VCaP (cell line): ENCODE measurements around the gene KRT38.

Experiments
- H3K27ac ChIP-seq: fragments of 450-650 bp; 2 replicates; pipeline ENCODE4 v1.5.1; 2017
- CTCF ChIP-seq: fragments of 450-650 bp; conservative IDR thresholded peaks from 2 replicates; pipeline ENCODE4 v1.5.1; 2017; ENCODE audit warnings: mild to moderate bottlenecking, moderate library complexity

The KRT38 gene

GRCh38 chr17:41416479-41416878 is 24.3 kb downstream of the KRT38 start:
- H3K27ac ChIP-seq: no peak overlapping the region
- TF ChIP-seq CTCF: no peak

- TF ChIP-seq CTCF: no peak
- no peak overlapping the region for H3K27ac ChIP-seq
Measured at GRCh38 chr17:41415833-41416335, 24.9 kb downstream of the KRT38 start.

- TF ChIP-seq CTCF: no peak
- H3K27ac ChIP-seq: no peak overlapping the region
Measured at GRCh38 chr17:41415411-41415810, 25.4 kb downstream of the KRT38 start.

GRCh38 chr17:41413982-41414381 is 26.8 kb downstream of the KRT38 start:
- TF ChIP-seq CTCF: no peak
- no peak overlapping the region for H3K27ac ChIP-seq

GRCh38 chr17:41413353-41413957 is 27.3 kb downstream of the KRT38 start:
- TF ChIP-seq CTCF: no peak
- no peak overlapping the region for H3K27ac ChIP-seq

- no peak for TF ChIP-seq CTCF
- H3K27ac ChIP-seq: no peak overlapping the region
Measured at GRCh38 chr17:41411072-41411840, 29.5 kb downstream of the KRT38 start.

GRCh38 chr17:41407226-41407625 is 33.6 kb downstream of the KRT38 start:
- H3K27ac ChIP-seq: no peak overlapping the region
- TF ChIP-seq CTCF: no peak
